HG03442 (cell line): ENCODE results near the gene TEK.
"Not testable (repeated sequence)": the region's sequence is repeated elsewhere in the genome, so short reads cannot be mapped to it uniquely, and the experiment has no call there.

ENCODE experiments used
- ATAC-seq: cut with Tn5 transposase; IDR thresholded peaks from one replicate; pipeline ENCODE4 v1.9.1; 2021; ENCODE audit warnings: mild to moderate bottlenecking, moderate library complexity; ENCODE audit not compliant: unreplicated experiment

TEK gene

DNA sequence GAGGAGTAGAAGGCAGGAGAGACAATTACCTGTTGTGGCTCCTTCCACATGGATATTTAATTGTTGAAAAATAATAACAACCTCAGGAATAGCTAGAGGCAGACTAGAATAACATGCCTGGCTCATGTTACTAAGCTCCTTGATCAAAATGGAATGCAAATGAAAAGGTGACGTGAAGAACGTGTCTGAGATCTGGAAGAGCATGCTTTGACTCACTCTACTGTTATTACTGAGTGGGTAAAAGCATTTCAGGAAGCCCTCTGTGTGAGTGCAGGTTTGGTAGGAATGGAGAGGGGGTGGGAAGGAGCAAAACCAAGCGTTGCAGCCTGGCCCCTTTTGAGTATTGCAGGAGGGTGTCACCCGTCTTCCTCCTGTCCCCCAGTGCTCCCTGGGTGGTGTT is 103.2 kb downstream of the TEK start:
- ATAC-seq = no peak

DNA sequence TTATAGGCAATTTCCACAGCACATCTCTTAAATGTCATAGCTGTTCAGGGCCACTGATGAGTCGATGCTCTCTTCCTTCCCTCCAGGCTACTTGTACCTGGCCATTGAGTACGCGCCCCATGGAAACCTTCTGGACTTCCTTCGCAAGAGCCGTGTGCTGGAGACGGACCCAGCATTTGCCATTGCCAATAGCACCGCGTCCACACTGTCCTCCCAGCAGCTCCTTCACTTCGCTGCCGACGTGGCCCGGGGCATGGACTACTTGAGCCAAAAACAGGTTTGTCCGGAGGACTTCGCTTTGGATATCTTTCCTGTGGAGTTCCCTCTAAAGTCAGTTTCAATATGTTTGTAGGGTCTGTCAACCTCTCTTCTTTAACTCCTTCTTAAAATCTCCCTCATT is 103.6 kb downstream of the TEK start:
- no peak for ATAC-seq

DNA sequence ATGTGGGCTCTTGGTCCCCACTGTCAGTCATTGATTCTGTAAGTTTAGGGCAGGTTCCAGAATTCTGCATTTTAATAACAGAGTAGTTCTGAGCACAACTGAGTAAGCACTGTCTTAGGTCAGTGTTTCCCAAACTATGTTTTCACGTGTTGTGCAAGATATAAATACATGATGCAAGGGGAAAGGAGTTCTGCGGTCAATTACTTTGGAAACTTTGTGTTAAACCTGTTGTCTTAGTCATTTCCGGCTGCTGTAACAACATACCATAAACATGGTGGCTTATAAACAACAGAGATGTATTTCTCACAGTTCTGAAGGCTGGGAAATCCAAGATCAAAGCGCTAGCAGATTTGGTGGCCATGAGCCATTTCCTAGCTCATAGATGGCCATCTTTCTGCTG is 118.2 kb downstream of the TEK start:
- no peak for ATAC-seq

DNA sequence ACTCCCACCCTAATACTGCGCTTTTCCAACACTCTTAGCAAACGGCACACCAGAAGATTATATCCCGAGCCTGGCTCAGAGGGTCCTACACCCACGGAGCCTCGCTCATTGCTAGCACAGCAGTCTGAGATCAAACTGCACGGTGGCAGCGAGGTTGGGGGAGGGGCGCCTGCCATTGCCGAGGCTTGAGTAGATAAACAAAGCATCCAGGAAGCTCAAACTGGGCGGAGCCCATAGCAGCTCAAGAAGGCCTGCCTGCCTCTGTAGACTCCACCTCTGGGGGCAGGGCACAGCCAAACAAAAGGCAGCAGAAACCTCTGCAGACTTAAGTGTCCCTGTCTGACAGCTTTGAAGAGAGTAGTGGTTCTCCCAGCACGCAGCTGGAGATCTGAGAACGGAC is 130.6 kb downstream of the TEK start:
- ATAC-seq = not testable (repeated sequence)

DNA sequence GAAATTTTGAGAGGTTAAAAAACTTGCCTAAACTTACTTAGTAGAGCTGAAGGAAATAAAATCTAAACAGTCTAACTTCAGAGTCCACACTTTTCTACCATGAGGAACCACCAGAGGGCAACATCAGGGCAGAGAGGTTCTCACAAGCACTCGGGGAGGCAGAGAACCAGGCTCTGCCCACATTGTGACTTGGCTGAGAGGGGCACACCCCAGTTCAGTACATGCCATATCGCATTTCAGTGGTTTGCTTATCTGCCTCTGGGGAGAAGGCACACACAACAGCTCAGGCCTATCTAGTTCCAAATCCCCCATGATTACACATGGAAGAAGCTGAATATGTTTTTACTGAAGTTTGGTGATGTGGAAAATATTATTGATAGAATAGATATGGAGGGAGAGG is 138.7 kb downstream of the TEK start:
- ATAC-seq = peak; percentile 87

DNA sequence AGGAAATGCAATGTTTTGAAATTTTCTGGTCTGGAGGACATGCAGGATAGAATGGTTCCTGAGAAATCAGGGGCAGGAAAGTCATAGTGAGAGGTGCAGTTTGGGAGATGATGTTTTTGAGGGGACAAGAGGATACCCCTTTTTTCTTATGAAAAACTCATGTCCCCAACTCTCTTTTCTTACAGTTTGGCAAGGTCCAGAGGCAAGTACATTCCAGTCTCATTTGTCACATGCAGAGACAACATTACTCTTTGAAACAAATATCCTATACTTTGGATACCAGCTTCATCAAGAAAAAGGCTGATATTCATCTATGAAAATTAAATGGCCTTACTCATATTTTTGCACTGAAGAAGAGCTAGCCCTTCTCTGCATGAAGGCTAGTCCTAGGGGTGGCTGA is 139.7 kb downstream of the TEK start:
- no peak for ATAC-seq

DNA sequence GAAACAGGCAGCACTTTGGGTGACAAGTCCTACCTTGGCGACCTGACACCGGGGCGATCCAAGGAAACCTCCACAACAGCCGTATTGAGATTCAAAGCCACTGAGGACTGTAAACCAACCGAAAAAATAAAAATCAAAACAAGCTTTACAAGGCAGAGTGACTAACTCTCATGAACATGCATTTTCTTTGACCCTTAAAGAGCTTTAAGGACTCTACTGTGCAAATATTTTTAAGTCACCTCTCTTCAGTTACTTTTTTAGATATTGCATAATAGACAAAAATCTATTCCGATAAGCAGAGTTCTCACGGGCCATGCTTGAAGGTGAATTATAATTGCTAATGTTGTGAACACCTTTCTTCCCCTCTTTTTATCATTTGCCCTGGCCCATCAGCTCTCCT is 149.6 kb downstream of the TEK start:
- no peak for ATAC-seq

DNA sequence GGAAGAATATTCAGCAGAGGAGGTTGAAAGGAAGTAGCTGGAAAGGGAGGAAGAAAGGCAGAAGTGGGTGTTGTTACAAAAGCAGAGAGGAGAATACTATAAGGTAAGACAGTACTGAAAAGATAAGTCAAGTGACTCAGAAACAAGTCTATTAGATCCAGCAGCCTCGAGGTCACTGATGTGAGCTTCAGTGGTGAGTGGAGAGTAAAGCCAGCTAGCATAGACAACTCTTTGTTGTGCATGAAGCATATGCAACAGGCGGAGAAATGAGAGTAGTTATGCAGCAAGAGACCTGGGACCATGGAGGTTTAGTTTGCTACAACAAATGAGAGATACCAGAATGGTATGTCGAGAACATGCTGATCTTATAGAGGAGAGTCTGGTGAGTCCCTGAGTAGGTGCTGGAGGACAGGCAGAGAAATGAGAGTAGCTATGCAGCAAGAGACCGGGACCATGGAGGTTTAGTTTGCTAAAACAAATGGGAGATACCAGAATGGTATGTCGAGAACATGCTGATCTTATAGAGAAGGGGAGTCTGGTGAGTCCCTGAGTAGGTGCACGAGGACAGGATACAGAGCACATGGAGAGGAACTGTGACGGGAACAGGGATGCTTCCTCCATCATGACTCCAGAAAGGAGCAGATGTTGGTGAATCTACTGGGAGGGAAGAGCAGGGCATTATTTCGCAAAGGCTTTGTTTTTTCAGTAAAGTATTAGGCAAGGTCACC is 151.9 kb downstream of the TEK start:
- no peak for ATAC-seq

DNA sequence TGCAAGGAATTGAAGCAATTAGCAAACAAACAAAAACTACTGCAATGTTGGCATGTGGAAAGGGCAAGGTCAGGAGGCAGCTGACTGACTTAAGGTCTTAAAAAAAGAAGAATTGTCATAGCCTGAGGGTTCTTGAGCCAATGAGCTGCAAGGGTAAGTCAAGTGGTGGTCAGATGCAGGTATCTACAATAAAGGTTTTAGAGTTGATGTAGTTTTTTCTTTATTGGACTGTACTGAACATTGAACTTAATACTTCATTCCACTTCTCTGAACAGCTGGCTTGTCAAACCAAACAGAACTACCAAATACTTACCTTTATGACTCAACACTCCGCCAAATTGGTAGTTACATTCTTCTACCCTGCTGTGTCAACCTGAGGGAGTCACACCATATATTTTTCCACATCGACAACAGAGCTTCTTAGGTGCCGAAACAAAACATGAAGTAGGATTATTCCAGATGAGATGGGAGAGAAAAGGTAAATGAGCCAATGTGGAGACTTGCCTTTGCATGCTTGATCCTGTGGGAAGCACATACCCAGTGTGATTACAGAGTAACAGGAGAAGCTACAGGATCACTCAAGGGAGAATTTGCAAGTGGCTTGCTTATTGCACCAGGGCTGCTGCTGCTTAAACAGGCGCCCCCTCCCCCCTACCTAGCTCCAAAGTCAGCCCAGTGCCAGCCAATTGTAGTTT is 152.6 kb downstream of the TEK start:
- no peak for ATAC-seq

DNA sequence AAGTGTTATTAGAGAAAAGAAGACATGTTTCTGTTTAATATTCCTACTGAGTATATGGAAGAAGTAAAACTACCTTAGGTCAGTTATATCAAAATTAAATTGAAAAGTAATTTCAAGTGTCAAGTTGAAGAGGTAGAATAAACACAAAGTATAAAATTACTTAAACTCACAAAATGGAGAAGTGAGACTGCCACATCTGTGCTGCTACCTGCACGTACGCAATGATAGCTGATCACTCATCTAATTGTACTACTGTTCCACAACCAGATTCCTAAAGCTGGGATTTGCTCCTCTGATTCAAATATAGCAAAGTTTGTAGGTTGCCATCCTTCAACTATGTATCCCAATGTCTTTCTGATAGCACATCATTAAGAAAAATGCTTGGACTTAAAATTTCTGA is 163.1 kb downstream of the TEK start:
- no peak for ATAC-seq

DNA sequence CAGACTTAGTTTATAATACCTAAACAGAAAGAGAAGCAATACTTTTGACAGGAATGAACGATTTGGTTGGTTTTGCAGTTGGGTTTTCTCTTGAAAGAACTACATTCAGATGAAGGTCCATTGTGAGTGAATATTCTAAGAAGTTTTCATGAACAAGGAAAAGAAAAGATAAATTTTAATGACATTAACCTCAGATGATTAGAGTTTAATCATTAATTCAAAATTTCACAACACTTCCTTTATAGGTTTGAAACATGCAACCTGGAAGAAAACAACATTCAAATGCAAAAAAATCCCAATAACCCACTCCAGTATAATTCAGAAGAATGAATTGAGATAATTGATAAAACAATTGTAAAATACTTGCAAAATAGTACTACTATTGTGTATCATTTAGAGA is 164.2 kb downstream of the TEK start:
- ATAC-seq = no peak

DNA sequence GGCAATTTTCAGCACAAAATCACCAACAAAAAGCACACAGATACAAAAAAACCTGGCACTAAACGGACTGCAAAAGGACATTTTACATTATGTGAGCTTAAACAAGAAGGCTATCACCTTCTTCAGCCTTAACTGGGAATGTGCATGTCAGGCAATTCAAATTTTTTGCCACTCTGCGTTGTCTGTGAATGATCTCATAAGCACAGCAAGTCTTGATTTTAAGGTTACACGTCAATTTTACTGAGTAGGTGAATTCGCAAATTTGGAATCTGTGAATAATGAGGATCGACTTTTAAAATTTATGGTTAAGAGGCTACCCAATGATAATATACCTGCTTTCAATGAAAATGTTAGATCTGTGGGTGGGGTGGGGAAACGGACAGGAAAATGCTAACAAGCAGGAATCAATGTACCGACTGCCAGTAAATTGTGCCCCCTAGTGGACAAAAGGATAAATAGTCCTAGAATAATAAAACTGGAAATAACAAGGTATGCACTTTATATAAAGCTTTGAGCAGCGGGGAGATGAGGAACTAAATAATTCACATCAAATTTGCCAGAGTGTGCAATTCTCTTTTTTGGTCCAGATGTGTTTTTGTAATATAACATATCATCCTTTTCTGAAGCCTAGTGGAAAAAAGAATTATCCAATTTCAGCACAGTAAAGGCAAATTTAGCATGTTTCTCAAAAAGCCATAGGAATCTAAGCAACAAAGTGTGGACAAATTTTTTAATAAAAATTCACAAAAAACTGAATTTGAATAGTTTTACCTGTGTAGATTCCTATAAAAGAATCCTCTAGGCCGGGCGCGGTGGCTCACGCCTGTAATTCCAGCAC is 167.4 kb downstream of the TEK start:
- peak; percentile 39 for ATAC-seq

DNA sequence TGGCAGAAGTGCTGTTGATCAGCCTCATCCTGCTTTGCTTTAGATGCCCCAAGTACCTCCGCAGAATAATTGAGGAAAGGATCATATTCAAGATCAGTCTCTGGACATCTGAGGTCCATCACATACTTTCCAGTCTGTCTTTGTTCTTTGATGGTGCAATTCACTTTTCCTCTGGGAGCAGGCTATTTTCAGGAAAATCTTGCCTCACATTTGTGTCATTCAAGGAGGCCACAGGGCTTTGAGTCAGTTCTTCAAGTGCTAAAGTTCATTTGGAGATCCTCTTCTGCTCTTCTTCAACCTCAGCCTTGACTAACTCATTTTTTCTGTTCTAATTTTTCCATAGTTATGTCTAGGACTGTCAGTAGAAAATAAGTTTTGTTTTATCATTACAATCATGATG is 169.3 kb downstream of the TEK start:
- ATAC-seq = no peak

DNA sequence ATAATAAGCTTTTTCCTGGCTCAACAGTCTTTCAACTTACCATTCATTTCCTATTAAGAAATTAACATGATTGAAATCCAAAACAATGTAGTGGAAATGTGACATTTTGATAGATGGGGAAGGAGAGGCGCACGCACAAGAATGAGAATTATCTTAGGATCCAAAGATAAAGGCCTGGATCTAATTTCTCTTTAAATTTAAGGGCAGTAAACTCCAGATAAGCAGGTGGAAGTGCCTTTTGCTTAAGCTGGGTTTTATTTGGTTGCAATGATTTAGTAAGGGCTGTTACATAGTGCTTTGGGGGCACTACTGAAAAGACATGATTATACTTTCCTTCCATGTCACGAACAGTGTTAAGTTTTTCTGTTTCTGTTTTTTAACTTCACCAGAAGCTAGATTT is 170.6 kb downstream of the TEK start:
- ATAC-seq = no peak
